ENCODE results near the gene MTMR12.

MTMR12 gene

GRCh38 chr5:32255540-32255900 is 57.2 kb downstream of the MTMR12 start:
- TF ChIP-seq CTCF (IDR thresholded peaks at IDR 0.05; ENCODE audit: control insufficient read depth, extremely low read depth, insufficient read depth): no peak
- no peak overlapping the region for H3K4me3 ChIP-seq (ENCODE audit: low read depth, low read length)
- no peak for DNase-seq (ENCODE audit: low read depth)

GRCh38 chr5:32254881-32255539 is 57.7 kb downstream of the MTMR12 start:
- no peak for TF ChIP-seq CTCF (IDR thresholded peaks at IDR 0.05; ENCODE audit: control insufficient read depth, extremely low read depth, insufficient read depth)
- no peak overlapping the region for H3K4me3 ChIP-seq (ENCODE audit: low read depth, low read length)
- no peak for DNase-seq (ENCODE audit: low read depth)

GRCh38 chr5:32251871-32252458 is 60.8 kb downstream of the MTMR12 start:
- no peak overlapping the region for H3K4me3 ChIP-seq (ENCODE audit: low read depth, low read length)
- DNase-seq (ENCODE audit: low read depth): no peak
- no peak for TF ChIP-seq CTCF (IDR thresholded peaks at IDR 0.05; ENCODE audit: control insufficient read depth, extremely low read depth, insufficient read depth)

- no peak for TF ChIP-seq CTCF (IDR thresholded peaks at IDR 0.05; ENCODE audit: control insufficient read depth, extremely low read depth, insufficient read depth)
- H3K4me3 ChIP-seq (ENCODE audit: low read depth, low read length): peak overlapping the region; percentile 19; the same call in 1 of the 2 replicates
- peak; percentile 99 for DNase-seq (ENCODE audit: low read depth)
Observed at GRCh38 chr5:32249668-32250067, 63.1 kb downstream of the MTMR12 start.

- no peak overlapping the region for H3K4me3 ChIP-seq (ENCODE audit: low read depth, low read length)
- no peak for TF ChIP-seq CTCF (IDR thresholded peaks at IDR 0.05; ENCODE audit: control insufficient read depth, extremely low read depth, insufficient read depth)
- DNase-seq (ENCODE audit: low read depth): no peak
Observed at GRCh38 chr5:32245742-32246141, 67.0 kb downstream of the MTMR12 start.

- no peak for DNase-seq (ENCODE audit: low read depth)
- TF ChIP-seq CTCF (IDR thresholded peaks at IDR 0.05; ENCODE audit: control insufficient read depth, extremely low read depth, insufficient read depth): no peak
- no peak overlapping the region for H3K4me3 ChIP-seq (ENCODE audit: low read depth, low read length)
Observed at GRCh38 chr5:32244017-32244416, 68.7 kb downstream of the MTMR12 start.
